ENCODE results near the gene RNF182.
"Not testable (repeated sequence)": the region's sequence is repeated elsewhere in the genome, so short reads cannot be mapped to it uniquely, and the experiment has no call there.

RNF182 gene

DNA sequence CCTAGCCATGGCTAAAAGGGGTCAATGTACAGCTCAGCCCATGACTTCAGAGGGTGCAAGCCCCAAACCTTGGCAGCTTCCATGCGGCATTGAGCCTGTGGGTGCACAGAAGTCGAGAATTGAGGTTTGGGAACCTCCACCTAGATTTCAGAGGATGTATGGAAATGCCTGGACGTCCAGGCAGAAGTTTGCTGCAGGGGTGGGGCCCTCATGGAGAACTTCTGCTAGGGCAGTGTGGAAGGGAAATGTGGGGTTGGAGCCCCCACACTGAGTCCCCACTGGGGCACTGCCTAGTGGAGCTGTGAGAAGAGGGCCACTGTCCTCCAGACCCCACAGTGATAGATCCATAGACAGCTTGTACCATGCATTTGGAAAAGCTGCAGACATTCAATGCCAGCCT lies 47.9 kb downstream of the RNF182 start:
- DNase-seq: not testable (repeated sequence)

DNA sequence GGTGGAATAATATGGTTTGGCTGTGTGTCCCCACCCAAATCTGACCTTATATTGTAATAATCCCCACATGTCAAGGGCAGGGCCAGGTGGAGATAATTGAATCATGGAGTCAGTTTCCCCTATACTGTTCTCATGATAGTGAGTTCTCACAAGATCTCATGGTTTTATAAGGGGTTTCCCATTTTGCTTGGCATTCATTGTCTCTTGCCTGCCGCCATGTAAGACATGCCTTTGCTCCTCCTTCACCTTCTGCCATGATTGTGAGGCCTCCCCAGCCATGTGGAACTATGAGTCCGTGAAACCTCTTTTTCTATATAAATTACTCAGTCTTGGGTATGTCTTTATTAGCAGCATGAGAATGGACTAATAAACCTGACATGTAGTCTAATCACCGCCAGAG lies 48.7 kb downstream of the RNF182 start:
- not testable (repeated sequence) for DNase-seq

GRCh38 chr6:13978102-13978640 lies 53.4 kb downstream of the RNF182 start:
- no peak for DNase-seq

- no peak for DNase-seq
These were observed 54.0 kb downstream of the RNF182 start for GRCh38 chr6:13978787-13979186.

- DNase-seq: no peak
These were observed 54.8 kb downstream of the RNF182 start for GRCh38 chr6:13979284-13980171.

- DNase-seq: no peak
These were observed 55.8 kb downstream of the RNF182 start for GRCh38 chr6:13980534-13980933.

GRCh38 chr6:13985663-13986325 lies 61.0 kb downstream of the RNF182 start:
- DNase-seq: no peak

- DNase-seq: no peak
These were observed 62.1 kb downstream of the RNF182 start for GRCh38 chr6:13986700-13987399.

DNA sequence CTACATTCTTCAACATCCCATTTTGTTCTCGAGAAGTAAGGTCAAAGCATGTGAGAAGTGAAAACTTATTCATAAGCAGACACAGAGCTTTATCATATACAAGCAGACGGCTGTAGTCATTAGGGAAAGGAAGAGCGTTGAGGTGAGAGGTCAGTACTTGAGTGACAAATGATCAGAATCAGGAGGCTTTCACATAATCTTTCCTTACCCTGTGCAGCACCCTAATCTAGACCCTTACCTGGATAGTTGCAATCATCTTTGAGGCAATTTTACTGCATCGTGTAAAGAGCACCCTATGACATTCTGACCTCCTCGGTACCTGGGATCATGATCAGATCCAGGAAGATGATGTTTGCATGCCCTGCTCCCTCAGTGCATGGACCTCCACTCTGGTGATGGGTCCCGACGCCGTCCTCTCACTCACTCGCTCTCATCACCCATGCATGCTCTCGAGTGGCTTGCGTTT lies 62.7 kb downstream of the RNF182 start:
- DNase-seq: no peak

- DNase-seq: no peak
These were observed 63.4 kb downstream of the RNF182 start for GRCh38 chr6:13988049-13988738.

- no peak for DNase-seq
These were observed 64.2 kb downstream of the RNF182 start for GRCh38 chr6:13988908-13989307.

DNA sequence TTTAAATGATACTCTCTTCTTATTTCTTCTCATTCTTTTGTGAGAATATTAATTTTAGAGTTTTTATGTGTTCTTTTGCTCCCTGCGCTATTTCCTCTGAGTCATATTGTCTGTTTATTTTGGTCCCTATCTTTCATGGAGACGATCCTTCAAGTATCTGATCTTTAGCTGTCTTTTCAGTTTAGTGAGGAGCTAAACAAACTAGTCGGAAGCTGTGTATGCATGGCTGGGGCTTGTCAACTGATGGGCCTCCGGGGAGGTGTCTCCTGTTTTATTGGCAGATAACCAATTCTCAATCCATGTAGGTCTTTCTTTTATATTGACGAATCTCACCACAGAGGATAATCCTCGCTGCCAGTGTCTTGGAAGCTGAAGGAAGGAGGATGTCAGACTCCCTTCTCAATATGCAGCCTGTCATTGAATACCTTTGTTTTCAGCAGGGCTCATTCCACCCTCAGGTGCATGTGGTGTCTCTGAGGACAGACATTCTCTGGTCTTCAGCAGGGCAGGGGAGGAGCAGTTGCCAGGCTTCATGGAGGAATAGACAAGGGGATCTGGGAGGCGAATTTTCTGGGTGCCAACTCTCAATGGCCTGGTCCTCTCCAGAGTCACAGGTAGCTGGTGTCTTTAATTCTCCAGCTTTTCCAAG lies 64.9 kb downstream of the RNF182 start:
- DNase-seq: no peak

- no peak for DNase-seq
These were observed 66.0 kb downstream of the RNF182 start for GRCh38 chr6:13990796-13991195.

DNA sequence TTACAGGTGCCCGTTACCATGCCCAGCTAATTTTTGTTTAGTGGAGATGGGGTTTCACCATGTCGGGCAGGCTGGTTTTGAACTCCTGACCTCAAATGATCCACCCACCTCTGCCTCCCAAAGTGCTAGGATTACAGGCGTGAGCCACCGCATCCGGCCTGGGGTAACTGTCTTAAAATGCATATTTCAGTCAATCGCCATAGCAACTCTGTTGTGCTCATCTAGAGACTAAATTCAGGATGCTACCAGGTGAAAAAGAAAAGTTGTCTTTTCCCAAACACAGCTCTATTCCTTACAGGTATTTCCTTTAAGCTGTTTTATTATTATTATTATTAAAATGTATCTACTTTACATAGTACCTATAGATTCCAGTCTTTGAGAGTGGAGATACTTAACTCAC lies 66.6 kb downstream of the RNF182 start:
- DNase-seq: no peak

DNA sequence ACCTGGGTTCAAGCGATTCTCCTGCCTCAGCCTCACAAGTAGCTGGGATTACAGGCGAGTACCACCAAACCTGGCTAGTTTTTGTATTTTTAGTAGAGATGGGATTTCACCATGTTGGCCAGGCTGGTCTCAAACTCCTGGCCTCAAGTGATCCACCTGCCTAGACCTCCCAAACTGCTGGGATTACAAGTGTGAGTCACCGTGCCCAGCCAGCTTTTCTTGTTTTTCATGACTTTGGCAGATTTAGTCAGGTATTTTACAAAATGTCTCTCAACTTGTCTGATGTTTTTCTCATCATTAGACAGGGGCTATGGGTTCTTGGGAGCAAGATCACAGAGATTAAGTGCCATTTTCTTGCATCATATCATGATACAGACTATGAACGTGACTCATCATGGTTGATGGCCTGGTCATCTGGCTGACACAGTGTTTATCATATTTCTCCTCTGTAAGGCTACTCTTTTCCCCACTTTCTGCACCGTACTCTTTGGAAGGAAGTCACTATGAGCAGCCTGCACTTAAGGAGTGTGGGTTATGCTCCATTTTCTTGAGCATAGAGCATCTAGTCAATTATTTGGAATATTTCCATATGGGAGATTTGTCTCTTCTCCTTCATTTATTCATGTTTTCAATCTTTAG lies 67.8 kb downstream of the RNF182 start:
- no peak for DNase-seq

DNA sequence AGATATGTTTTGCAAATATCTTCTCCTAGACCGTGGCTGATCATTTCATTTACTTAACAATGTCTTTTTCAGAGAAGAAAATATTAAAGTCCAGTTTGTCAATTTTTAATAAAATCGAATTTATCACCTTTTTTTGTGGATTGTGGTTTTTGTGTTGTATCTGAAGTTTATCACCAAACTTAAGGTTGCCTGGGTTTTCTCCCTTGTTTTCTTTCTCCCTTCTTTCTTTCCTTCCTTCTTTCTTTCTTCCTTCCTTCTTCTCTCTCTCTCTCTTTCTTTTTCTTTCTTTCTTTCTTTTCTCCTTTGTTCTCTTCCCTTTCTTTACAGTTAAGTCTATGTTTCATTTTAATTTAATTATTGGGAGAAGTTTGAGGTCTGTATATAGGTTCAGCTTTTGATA lies 68.7 kb downstream of the RNF182 start:
- DNase-seq: no peak

GRCh38 chr6:13998356-13998755 lies 73.6 kb downstream of the RNF182 start:
- DNase-seq: no peak

GRCh38 chr6:14000901-14001300 lies 76.1 kb downstream of the RNF182 start:
- DNase-seq: no peak

DNA sequence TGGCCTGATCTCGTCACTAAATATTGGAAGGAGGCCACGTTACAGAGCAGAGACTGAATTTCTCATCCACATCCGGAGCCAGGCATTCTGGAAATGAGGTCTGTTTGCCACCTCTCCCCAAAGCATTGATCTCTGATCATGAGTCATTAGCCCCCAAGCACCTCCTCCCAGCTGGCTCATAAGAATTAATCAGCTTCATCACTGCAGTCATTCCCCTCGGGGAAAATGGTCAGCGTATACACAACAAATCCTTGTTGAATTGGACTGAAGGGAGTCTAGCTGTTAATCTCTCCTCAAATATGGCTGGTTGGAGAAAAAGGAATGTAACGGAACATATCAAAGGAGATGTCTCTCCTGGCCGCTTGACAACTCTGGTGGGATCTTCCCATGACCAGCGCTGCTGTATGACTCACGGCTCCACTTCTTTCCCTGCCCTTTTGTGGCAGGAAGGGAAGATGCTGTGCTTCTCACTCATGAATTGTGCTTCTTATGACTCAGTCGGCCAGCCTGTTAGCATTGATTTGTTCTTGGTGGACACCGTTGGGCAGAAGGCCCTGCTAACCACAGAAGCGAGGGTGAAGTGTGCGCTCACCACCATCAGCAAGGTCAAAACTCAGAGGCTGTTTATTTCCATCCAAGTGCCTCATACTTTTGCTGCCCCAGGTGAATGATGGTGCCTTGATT lies 76.7 kb downstream of the RNF182 start:
- DNase-seq: no peak

DNA sequence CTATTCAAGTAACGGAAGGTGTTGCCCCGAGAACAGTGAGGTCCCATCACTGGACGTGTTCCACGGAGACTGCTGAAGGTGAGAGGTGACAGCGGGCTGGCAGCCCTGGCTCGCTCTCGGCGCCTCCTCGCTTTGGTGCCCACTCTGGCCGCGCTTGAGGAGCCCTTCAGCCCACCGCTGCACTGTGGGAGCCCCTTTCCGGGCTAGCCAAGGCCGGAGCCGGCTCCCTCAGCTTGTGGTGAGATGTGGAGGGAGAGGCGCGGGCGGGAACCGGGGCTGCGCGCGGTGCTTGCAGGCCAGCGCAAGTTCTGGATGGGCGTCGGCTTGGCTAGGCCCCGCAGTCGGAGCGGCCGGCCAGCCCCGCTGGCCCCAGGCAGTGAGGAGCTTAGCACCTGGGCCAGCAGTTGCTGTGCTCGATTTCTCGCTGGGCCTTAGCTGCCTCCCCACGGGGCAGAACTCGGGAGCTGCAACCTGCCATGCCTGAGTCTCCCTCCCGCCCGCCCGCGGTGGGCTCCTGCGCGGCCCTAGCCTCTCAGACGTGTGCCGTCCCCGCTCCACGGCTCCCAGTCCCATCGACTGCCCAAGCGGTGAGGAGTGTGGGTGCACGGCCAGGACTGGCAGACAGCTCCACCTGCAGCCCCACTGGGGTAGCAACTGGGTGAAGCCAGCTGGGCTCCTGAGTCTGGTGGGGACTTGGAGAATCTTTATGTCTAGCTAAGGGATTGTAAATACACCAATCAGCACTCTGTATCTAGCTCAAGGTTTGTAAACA lies 77.6 kb downstream of the RNF182 start:
- DNase-seq: no peak

Data from SHP77 treated with DMSO at 0.1 percent for 48 hours (cell line).